ENCODE results near the gene RND1. TPM values are rescaled to one million over a fixed set of nuclear protein-coding genes. Genes with fewer than 3 reads are reported as not detected.
"Not testable (repeated sequence)": the region's sequence is repeated elsewhere in the genome, so short reads cannot be mapped to it uniquely, and the experiment has no call there.

RND1 gene
- polyA plus RNA-seq, 1 of the 3 experiments (the other 2 are of a cell fraction): 0.39 TPM

GRCh38 chr12:48856379-48856778 lies 9.3 kb downstream of the RND1 start:
- Histone ChIP-seq H4K20me1 (ENCODE audit: insufficient read depth) (no peaks in the 10 kb centered on the region), H3F3A (replicated peaks; ENCODE audit: insufficient read depth) (no peaks in the 10 kb centered on the region), H3K27ac (ENCODE audit: low read depth in 2 of 2, low read length in 1 of 2) (no peak overlapping the region), H3K9me2 (no peaks in the 10 kb centered on the region), H3K4me1 (ENCODE audit: control insufficient read depth in 1 of 2, insufficient read depth in 2 of 2, low read depth in 1 of 2, low read length in 1 of 2) (peaks cover 0 to 7% of the 10 kb centered on the region in 2 experiments; a peak in 2 of 4 replicates), H3K27me3 (ENCODE audit: insufficient read depth) (no peaks in the 10 kb centered on the region), H3K9me3 (no peaks in the 10 kb centered on the region), H3K79me2 (ENCODE audit: insufficient read depth) (peaks cover 6% of the 10 kb centered on the region), H3K4me2 (no peak overlapping the region), H2AFZ (ENCODE audit: low read depth) (no peak overlapping the region), H3K36me3 (replicated peaks in 1 of 2; ENCODE audit: control insufficient read depth in 1 of 2, insufficient read depth in 2 of 2, low read length in 1 of 2) (no peaks in the 10 kb centered on the region), H3K9ac (no peak overlapping the region), H3K4me3 (ENCODE audit: low read depth in 2 of 2, low read length in 1 of 2) (no peak overlapping the region)
- ChIA-PET POLR2A (interaction anchor here (0.6 to 2.8 kb wide), 2 partner anchors 9 to 48 kb away, joined by 4 to 14 read pairs; partner anchors contain the start of gene RND1), CTCF (interaction anchor here (1.1 to 34.8 kb wide), 6 partner anchors 9 to 138 kb away, joined by 3 to 667 read pairs (median 6); partner anchors contain the start of genes RND1 and WNT1)
- no peak for TF ChIP-seq YY1 (IDR thresholded peaks at IDR 0.05; ENCODE audit: low read depth)
- TF ChIP-seq NRF1 (IDR thresholded peaks at IDR 0.05; ENCODE audit: low read depth, low read length): no peak
- no peak for TF ChIP-seq RXRA (IDR thresholded peaks at IDR 0.05; ENCODE audit: borderline replicate concordance, low read depth)
- no peak for TF ChIP-seq MXI1 (IDR thresholded peaks at IDR 0.05; ENCODE audit: low read depth, low read length)
- no peak for TF ChIP-seq IRF3 (IDR thresholded peaks at IDR 0.05; ENCODE audit: low read depth, low read length)
- TF ChIP-seq EP300 (IDR thresholded peaks at IDR 0.05; ENCODE audit: borderline replicate concordance in 1 of 2, low read depth in 1 of 2, low read length in 1 of 2): no peak
- TF ChIP-seq PBX3 (IDR thresholded peaks at IDR 0.05): no peak
- TF ChIP-seq SIN3A (IDR thresholded peaks at IDR 0.05; ENCODE audit: borderline replicate concordance, low read depth, low read length): no peak
- TF ChIP-seq ELF1 (IDR thresholded peaks at IDR 0.05): no peak
- no peak for TF ChIP-seq FOXJ3 (CRISPR knock-in tag; IDR thresholded peaks at IDR 0.05)
- TF ChIP-seq NFIC (IDR thresholded peaks at IDR 0.05; ENCODE audit: borderline replicate concordance): no peak
- no peak for TF ChIP-seq MEF2A (IDR thresholded peaks at IDR 0.05; ENCODE audit: borderline replicate concordance, low read depth)
- no peak for TF ChIP-seq RAD21 (IDR thresholded peaks at IDR 0.05; ENCODE audit: low read length)
- TF ChIP-seq POLR2AphosphoS5 (IDR thresholded peaks at IDR 0.05; ENCODE audit: low read depth, low read length): no peak
- DNase-seq: no peak
- WGBS (ENCODE audit: low lambda C conversion rate): 46% methylated on average over 2 of the region's 2 CpGs

GRCh38 chr12:48854932-48855331 lies 10.7 kb downstream of the RND1 start:
- Histone ChIP-seq H3K4me1 (ENCODE audit: control insufficient read depth in 1 of 2, insufficient read depth in 2 of 2, low read depth in 1 of 2, low read length in 1 of 2) (peaks cover 0 to 13% of the 10 kb centered on the region in 2 experiments; a peak in 2 of 4 replicates), H3K79me2 (ENCODE audit: insufficient read depth) (peaks cover 21% of the 10 kb centered on the region)
- H3K27me3 ChIP-seq (ENCODE audit: insufficient read depth); H3K27ac ChIP-seq (ENCODE audit: low read depth in 2 of 2, low read length in 1 of 2); H3K9me2 ChIP-seq; H3K4me2 ChIP-seq; POLR2A ChIA-PET; H3F3A ChIP-seq (replicated peaks; ENCODE audit: insufficient read depth); H3K9ac ChIP-seq; DNase-seq; H2AFZ ChIP-seq (ENCODE audit: low read depth); H3K36me3 ChIP-seq (replicated peaks in 1 of 2; ENCODE audit: control insufficient read depth in 1 of 2, insufficient read depth in 2 of 2, low read length in 1 of 2); H3K4me3 ChIP-seq (ENCODE audit: low read depth in 2 of 2, low read length in 1 of 2); H3K9me3 ChIP-seq; H4K20me1 ChIP-seq (ENCODE audit: insufficient read depth): not testable (repeated sequence)
- CTCF ChIA-PET: interaction anchor here (0.6 to 34.8 kb wide), 8 partner anchors 9 to 124 kb away, joined by 3 to 667 read pairs (median 22); partner anchors contain the start of genes CACNB3, RND1 and WNT1
- WGBS (ENCODE audit: low lambda C conversion rate): 90% methylated on average over 10 of the region's 10 CpGs

All from SK-N-SH (cell line).